GM12878 (cell line): ENCODE measurements around the gene DQX1. TPM values are rescaled to one million over a fixed set of nuclear protein-coding genes. Genes with fewer than 3 reads are reported as not detected.

Experiments used
- ATAC-seq: fragments of 200-7000 bp; cut with Tn5 transposase; 3 replicates; pipeline ENCODE4 v1.9.1; 2020; ENCODE audit warnings: mild to moderate bottlenecking, moderate library complexity
- BruUV-seq: library from RNA; stranded (reverse); fragments of 400-500 nt; replicated peaks from 2 replicates; lab custom pipeline; 2021; lab: Mats Ljungman, UMichigan
- CTCF ChIA-PET: fragments of 300-600 bp; sonication (Branson Sonifier 250); formaldehyde crosslinking; extraction: SDS; loops from one replicate; lab custom pipeline; 2021; ENCODE audit warnings: inconsistent platforms; lab: Yijun Ruan, JAX
- POLR2A ChIA-PET: fragments of 350-600 bp; formaldehyde crosslinking; extraction: SDS; loops from one replicate; lab custom pipeline; 2021; ENCODE audit warnings: inconsistent platforms; lab: Charles Lee
- RAD21 ChIA-PET: fragments of 300-600 bp; sonication (Branson Sonifier 250); formaldehyde crosslinking; loops from one replicate; lab custom pipeline; 2023; ENCODE audit warnings: antibody characterized with exemption; ENCODE audit not compliant: unreplicated experiment; lab: Charles Lee
- SMC1A ChIA-PET: fragments of 300-600 bp; sonication (Branson Sonifier 250); formaldehyde crosslinking; loops from one replicate; lab custom pipeline; 2023; ENCODE audit not compliant: unreplicated experiment, uncharacterized antibody; lab: Charles Lee
- DNase-seq: peaks from one replicate; pipeline ENCODE4 v3.0.0-alpha.2; 2011; ENCODE audit warnings: low read depth, low spot score
- FAIRE-seq: peaks from 3 replicates; lab custom pipeline; 2011; peaks lifted over from hg19 to GRCh38; lab: Jason Lieb, UNC
- H2AFZ ChIP-seq: 2 replicates; pipeline ENCODE4 v1.6.0; 2011; ENCODE audit warnings: low read depth, low read length, control low read depth; ENCODE audit not compliant: control insufficient read depth
- H3K27ac ChIP-seq: 2 replicates; pipeline ENCODE4 v1.5.1; 2011; ENCODE audit warnings: control low read depth; ENCODE audit not compliant: control insufficient read depth, insufficient read depth
- H3K27me3 ChIP-seq, 2 experiments: replicated peaks in 1 of 2; 2 replicates each; pipeline versions ENCODE4 v1.6.0 to v1.6.1; 2011; ENCODE audit warnings: low read length in 1 of 2; ENCODE audit not compliant: control insufficient read depth in 2 of 2, insufficient read depth in 2 of 2
- H3K36me3 ChIP-seq, 2 experiments: 2 replicates each; pipeline ENCODE4 v1.5.1; 2011; ENCODE audit warnings: low read length in 1 of 2; ENCODE audit not compliant: control insufficient read depth in 2 of 2, insufficient read depth in 2 of 2
- H3K4me1 ChIP-seq: 2 replicates; pipeline ENCODE4 v1.6.1; 2011; ENCODE audit warnings: mild to moderate bottlenecking, low read length, moderate library complexity, mixed read lengths; ENCODE audit not compliant: control insufficient read depth, insufficient read depth
- H3K4me2 ChIP-seq: 2 replicates; pipeline ENCODE4 v1.6.0; 2011; ENCODE audit warnings: control low read depth; ENCODE audit not compliant: control insufficient read depth, insufficient read depth
- H3K4me3 ChIP-seq: fragments of 200-600 bp; sonication (generic); 2 replicates; pipeline ENCODE4 v1.5.1; 2016
- H3K79me2 ChIP-seq: 2 replicates; pipeline ENCODE4 v1.6.0; 2011; ENCODE audit warnings: low read length; ENCODE audit not compliant: control insufficient read depth, insufficient read depth
- H3K9ac ChIP-seq: 2 replicates; pipeline ENCODE4 v1.8.0; 2011; ENCODE audit warnings: low read length, control low read depth, mixed read lengths; ENCODE audit not compliant: control insufficient read depth, insufficient read depth
- H3K9me3 ChIP-seq: replicated peaks from 3 replicates; pipeline ENCODE4 v1.5.1; 2011; ENCODE audit warnings: mild to moderate bottlenecking, low read length; ENCODE audit not compliant: control insufficient read depth, insufficient read depth
- H4K20me1 ChIP-seq: 2 replicates; pipeline ENCODE4 v1.6.0; 2011; ENCODE audit not compliant: control insufficient read depth, insufficient read depth
- BRCA1 ChIP-seq: IDR thresholded peaks from 2 replicates; pipeline ENCODE4 v1.6.1; 2011; ENCODE audit warnings: low read depth, low read length, improper control_type of control experiment
- FOS ChIP-seq: IDR thresholded peaks from 3 replicates; pipeline ENCODE4 v1.6.1; 2011; ENCODE audit warnings: borderline replicate concordance; ENCODE audit not compliant: insufficient read length; ENCODE audit errors: extremely low read depth
- GATAD2B ChIP-seq: fragments of 450-650 bp; conservative IDR thresholded peaks from 2 replicates; pipeline ENCODE4 v1.6.1; 2017; ENCODE audit warnings: low read depth, mild to moderate bottlenecking, moderate library complexity
- MEF2A ChIP-seq: IDR thresholded peaks from 2 replicates; pipeline ENCODE4 v1.6.1; 2011; ENCODE audit warnings: low read depth, mild to moderate bottlenecking, low read length, moderate library complexity; ENCODE audit not compliant: insufficient read depth
- MTA3 ChIP-seq: IDR thresholded peaks from 2 replicates; pipeline ENCODE4 v1.6.1; 2012; ENCODE audit warnings: low read length, inconsistent platforms, borderline replicate concordance
- NFYA ChIP-seq: IDR thresholded peaks from 2 replicates; pipeline ENCODE4 v1.6.1; 2011; ENCODE audit warnings: low read depth, mild to moderate bottlenecking, low read length, improper control_type of control experiment, borderline replicate concordance
- NR2C1 ChIP-seq: fragments of 450-650 bp; IDR thresholded peaks from 2 replicates; pipeline ENCODE4 v1.6.1; 2017; ENCODE audit warnings: antibody characterized with exemption, mild to moderate bottlenecking, moderate library complexity
- POLR2A ChIP-seq: IDR thresholded peaks from 2 replicates; pipeline ENCODE4 v1.6.1; 2011; ENCODE audit warnings: low read depth, mild to moderate bottlenecking, low read length
- RELB ChIP-seq: fragments of 450-650 bp; IDR thresholded peaks from 2 replicates; pipeline ENCODE4 v1.6.1; 2017; ENCODE audit warnings: low read depth, mild to moderate bottlenecking, moderate library complexity
- SIN3A ChIP-seq: IDR thresholded peaks from 2 replicates; pipeline ENCODE4 v1.6.1; 2012; ENCODE audit warnings: low read depth, low read length, improper control_type of control experiment
- USF1 ChIP-seq: IDR thresholded peaks from 2 replicates; pipeline ENCODE4 v1.6.1; 2011; ENCODE audit warnings: borderline replicate concordance, low read depth, mild to moderate bottlenecking, moderate library complexity, mixed read lengths, low read length; ENCODE audit not compliant: insufficient read depth; ENCODE audit errors: extremely low read length
- ZNF207 ChIP-seq: fragments of 450-650 bp; IDR thresholded peaks from 2 replicates; pipeline ENCODE4 v1.6.1; 2014; ENCODE audit warnings: antibody characterized with exemption, mild to moderate bottlenecking, borderline replicate concordance
- WGBS: methylation state at CpG from one replicate; pipeline ENCODE4 v1.1.6; 2016; ENCODE audit warnings: low lambda C conversion rate; ENCODE audit not compliant: insufficient replicate concordance, insufficient coverage; ENCODE audit errors: missing lambda C conversion rate; 5-methylcytosine and 5-hydroxymethylcytosine counted together
- in situ Hi-C: fragments of 300-500 bp; cut with MboI; formaldehyde crosslinking; loops from 9 replicates; pipeline ENCODE4 v1.14.3; 2018; ENCODE audit warnings: mixed read lengths
- intact Hi-C: fragments of 100-400 bp; cut with micrococcal nuclease; formaldehyde crosslinking; loops from one replicate; pipeline ENCODE4 v1.14.2; 2022; ENCODE audit not compliant: unreplicated experiment
- polyA plus RNA-seq, 11 experiments: library from polyadenylated mRNA; depleted of rRNA in 4 of 11; unstranded in 6 of 11; stranded (reverse) in 5 of 11; fragments of >200 nt; fragmentation: Nextera tagmentation in 4 of 11; fragmentation: Illumina TruSeq in 1 of 11; extraction: Ambion mirVana in 4 of 11; extraction: Trizol in 1 of 11; gene quantifications; 1 replicate in 1 of 11; 2 replicates in 10 of 11; pipeline versions ENCODE4 v1.2.1 to v1.2.3, GENCODE V29; 2011 to 2016; ENCODE audit warnings: inconsistent platforms in 2 of 11, missing spikeins in 2 of 11, low read depth in 1 of 11
- total RNA-seq, 4 experiments: library from RNA; depleted of rRNA in 3 of 4; stranded (reverse); fragments of >200 nt in 3 of 4; fragmentation: Illumina TruSeq in 1 of 4; extraction: Trizol in 1 of 4; gene quantifications; 2 replicates each; pipeline versions ENCODE4 v1.2.1 to v1.2.3, GENCODE V29; 2013 to 2021
- TF ChIP-seq, protein P1 (sequence below): fragments of 450-650 bp; IDR thresholded peaks from 2 replicates; pipeline ENCODE4 v1.6.1; 2017; ENCODE audit warnings: antibody characterized with exemption, mild to moderate bottlenecking, moderate library complexity

DQX1 gene
- total and polyA plus RNA-seq, 10 of the 15 experiments (the other 5 are each of a cell fraction or from before 2014, with no cell fraction given): 0.34 to 2.1 (median 0.86) TPM

DNA sequence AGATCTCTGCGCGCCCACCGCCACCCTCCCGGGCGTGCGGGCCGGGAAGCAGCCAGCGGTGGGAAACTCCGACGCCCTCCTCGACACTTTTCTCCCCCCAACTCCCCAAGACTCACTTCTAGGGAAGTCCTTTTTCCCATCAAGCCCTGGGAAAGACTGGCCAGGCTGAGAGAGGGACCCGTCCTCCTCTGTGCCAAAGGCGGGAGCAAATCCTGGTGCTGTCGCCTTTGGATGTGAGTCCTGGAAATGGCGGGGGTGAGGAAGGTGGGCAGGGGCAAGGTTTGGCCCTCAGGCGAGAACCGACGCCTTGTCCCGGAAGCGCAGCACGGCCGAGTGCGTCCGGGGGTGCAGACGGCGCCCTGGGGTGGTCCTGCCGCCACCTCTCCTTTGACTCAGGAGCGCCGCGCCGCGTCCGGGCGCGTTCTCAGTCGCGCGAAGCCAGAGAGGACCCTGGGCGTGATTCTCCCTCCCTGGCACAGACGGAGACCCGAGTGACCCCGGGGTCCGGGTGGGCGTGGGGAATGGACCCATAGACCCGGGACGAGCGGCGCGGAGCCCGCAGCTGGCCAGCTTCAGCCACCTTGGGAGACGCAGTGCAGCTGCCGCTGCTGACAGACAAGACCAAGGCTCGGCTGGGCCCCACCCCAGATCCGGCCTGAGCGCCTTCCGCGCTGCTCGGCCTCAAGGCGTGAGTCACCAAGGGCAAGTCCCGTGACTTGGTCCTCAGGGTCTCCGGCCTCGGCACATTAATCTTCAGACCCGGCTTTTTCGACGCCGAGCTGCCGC lies 23.1 kb downstream of the DQX1 start:
- peak overlapping the region; percentile 85 for H2AFZ ChIP-seq
- intact Hi-C loops: loop anchor here (2.0 kb wide), 1 partner anchor 20 kb away; the partner anchor contains the start of genes CCDC142 and TTC31
- TF ChIP-seq MTA3 (no peak), ZNF207 (no peak), GATAD2B (no peak; the same call in none of the 2 replicates), MEF2A (no peak), USF1 (no peak), NFYA (no peak), NR2C1 (peak; percentile 42; the same call in 1 of the 2 replicates), BRCA1 (no peak), RELB (no peak), FOS (no peak), POLR2A (peak; percentile 83), SIN3A (no peak)
- TF ChIP-seq, protein P1, sequence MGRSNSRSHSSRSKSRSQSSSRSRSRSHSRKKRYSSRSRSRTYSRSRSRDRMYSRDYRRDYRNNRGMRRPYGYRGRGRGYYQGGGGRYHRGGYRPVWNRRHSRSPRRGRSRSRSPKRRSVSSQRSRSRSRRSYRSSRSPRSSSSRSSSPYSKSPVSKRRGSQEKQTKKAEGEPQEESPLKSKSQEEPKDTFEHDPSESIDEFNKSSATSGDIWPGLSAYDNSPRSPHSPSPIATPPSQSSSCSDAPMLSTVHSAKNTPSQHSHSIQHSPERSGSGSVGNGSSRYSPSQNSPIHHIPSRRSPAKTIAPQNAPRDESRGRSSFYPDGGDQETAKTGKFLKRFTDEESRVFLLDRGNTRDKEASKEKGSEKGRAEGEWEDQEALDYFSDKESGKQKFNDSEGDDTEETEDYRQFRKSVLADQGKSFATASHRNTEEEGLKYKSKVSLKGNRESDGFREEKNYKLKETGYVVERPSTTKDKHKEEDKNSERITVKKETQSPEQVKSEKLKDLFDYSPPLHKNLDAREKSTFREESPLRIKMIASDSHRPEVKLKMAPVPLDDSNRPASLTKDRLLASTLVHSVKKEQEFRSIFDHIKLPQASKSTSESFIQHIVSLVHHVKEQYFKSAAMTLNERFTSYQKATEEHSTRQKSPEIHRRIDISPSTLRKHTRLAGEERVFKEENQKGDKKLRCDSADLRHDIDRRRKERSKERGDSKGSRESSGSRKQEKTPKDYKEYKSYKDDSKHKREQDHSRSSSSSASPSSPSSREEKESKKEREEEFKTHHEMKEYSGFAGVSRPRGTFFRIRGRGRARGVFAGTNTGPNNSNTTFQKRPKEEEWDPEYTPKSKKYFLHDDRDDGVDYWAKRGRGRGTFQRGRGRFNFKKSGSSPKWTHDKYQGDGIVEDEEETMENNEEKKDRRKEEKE: no peak

More for the DNA sequence above, 23.1 kb downstream of the DQX1 start:
- CTCF ChIA-PET: interaction anchor here (0.8 to 13.9 kb wide), 13 partner anchors 10 to 333 kb away, joined by 3 to 231 read pairs (median 5); partner anchors contain the start of genes AUP1, CCDC142, DQX1 and HTRA2
- peak; percentile 7 for FAIRE-seq
- Histone ChIP-seq H4K20me1 (no peaks in the 10 kb centered on the region), H3K9ac (peak overlapping the region; percentile 55), H3K4me1 (peaks cover 29% of the 10 kb centered on the region), H3K27ac (no peak overlapping the region), H3K27me3 (peaks cover 14 to 24% of the 10 kb centered on the region in 2 experiments; a peak in 3 of 4 replicates), H3K36me3 (peaks cover 0 to 7% of the 10 kb centered on the region in 2 experiments; a peak in 1 of 4 replicates), H3K79me2 (peaks cover 12% of the 10 kb centered on the region), H3K4me3 (peak overlapping the region; percentile 73), H3K9me3 (no peaks in the 10 kb centered on the region), H3K4me2 (peak overlapping the region; percentile 93)
- DNase-seq: no peak
- in situ Hi-C loops: no loop called here
- no TSS peak for BruUV-seq
- RAD21 ChIA-PET: interaction anchor here (0.7 to 3.3 kb wide), 5 partner anchors 27 to 88 kb away, joined by 3 to 21 read pairs (median 3); partner anchors contain the start of genes AUP1 and HTRA2
- POLR2A ChIA-PET: interaction anchor here (0.6 to 2.2 kb wide), 11 partner anchors 20 to 112 kb away, joined by 3 to 10 read pairs (median 5); partner anchors contain the start of genes AUP1, CCDC142, DQX1 and INO80B
- WGBS: 4% methylated on average over 67 of the region's 67 CpGs
- ATAC-seq: peak; percentile 73
- SMC1A ChIA-PET: interaction anchor here (1.2 to 7.0 kb wide), 10 partner anchors 14 to 90 kb away, joined by 3 to 71 read pairs (median 6); partner anchors contain the start of genes CCDC142 and TTC31
